K562 treated with DMSO at 1 percent for 12 hours (cell line): ENCODE measurements around the gene SMIM10L1. TPM values are rescaled to one million over a fixed set of nuclear protein-coding genes. Genes with fewer than 3 reads are reported as not detected.

ENCODE experiments used
- total RNA-seq: library from RNA; unstranded; fragments of 300-600 nt; gene quantifications from 2 replicates; pipeline ENCODE4 v1.2.3, GENCODE V29; 2022; ENCODE audit not compliant: insufficient read depth

Gene SMIM10L1
- total RNA-seq, result 9.1 and 10.7 TPM in 2 replicates

GRCh38 chr12:11171145-11171968 lies at the start of gene SMIM10L1:
TSS of gene SMIM10L1 (plus strand) at chr12:11171194. CDS start at chr12:11171357, 163 bp downstream.

GRCh38 chr12:11134305-11134704 lies 36.7 kb upstream of the SMIM10L1 start, which contains the start of gene TAS2R30:
TSS of gene TAS2R30 (minus strand) at chr12:11134644. CDS start at chr12:11134244, 400 bp downstream.

GRCh38 chr12:11186837-11187236 lies 15.8 kb downstream of the SMIM10L1 start, which contains the start of gene TAS2R42:
TSS of gene TAS2R42 (minus strand) at chr12:11186937. CDS start at chr12:11186937, 0 bp downstream.

Other genes with a start within 250 kb of the SMIM10L1 start
- gene PRH2, start 242.0 kb upstream of the SMIM10L1 start, total RNA-seq, result not detected in 2 replicates
- 0.92 and 0.94 TPM in 2 replicates for gene TAS2R14, start 231.9 kb upstream of the SMIM10L1 start, total RNA-seq
- gene TAS2R50, start 184.3 kb upstream of the SMIM10L1 start, total RNA-seq, result not detected in 2 replicates
- 0.70 TPM in 1 of 2 replicates, not detected in the other for gene TAS2R20, start 172.9 kb upstream of the SMIM10L1 start, total RNA-seq
- not detected in 2 replicates for gene TAS2R19, start 148.6 kb upstream of the SMIM10L1 start, total RNA-seq
- not detected in 2 replicates for gene TAS2R31, start 139.8 kb upstream of the SMIM10L1 start, total RNA-seq
- gene TAS2R46, start 108.9 kb upstream of the SMIM10L1 start, total RNA-seq, result not detected in 2 replicates
- not detected in 2 replicates for gene TAS2R43, start 78.9 kb upstream of the SMIM10L1 start, total RNA-seq
- gene TAS2R30, start 36.5 kb upstream of the SMIM10L1 start, total RNA-seq, result not detected in 2 replicates
- not detected in 2 replicates for gene TAS2R42, start 15.7 kb downstream of the SMIM10L1 start, total RNA-seq
- not detected in 2 replicates for gene PRB3, start 98.5 kb downstream of the SMIM10L1 start, total RNA-seq
- gene PRB4, start 139.2 kb downstream of the SMIM10L1 start, total RNA-seq, result not detected in 2 replicates
- not detected in 2 replicates for gene PRB2, start 224.4 kb downstream of the SMIM10L1 start, total RNA-seq